GM21390 (cell line): Measurements from ENCODE around the gene PRCD.
"Not testable (repeated sequence)": the region's sequence is repeated elsewhere in the genome, so short reads cannot be mapped to it uniquely, and the experiment has no call there.

Experiments used
- ATAC-seq: cut with Tn5 transposase; IDR thresholded peaks from one replicate; pipeline ENCODE4 v1.9.1; 2021; ENCODE audit not compliant: unreplicated experiment

The PRCD gene

GRCh38 chr17:76525513-76525833, 14.4 kb upstream of the PRCD start:
- ATAC-seq = not testable (repeated sequence)

GRCh38 chr17:76527016-76527415, 12.8 kb upstream of the PRCD start:
- not testable (repeated sequence) for ATAC-seq

- ATAC-seq = peak; percentile 42
These were observed 12.3 kb upstream of the PRCD start for GRCh38 chr17:76527430-76528111.

GRCh38 chr17:76528156-76528527, 11.7 kb upstream of the PRCD start:
- peak; percentile 35 for ATAC-seq

GRCh38 chr17:76528528-76529223, 11.2 kb upstream of the PRCD start:
- no peak for ATAC-seq

GRCh38 chr17:76529224-76530094, 10.4 kb upstream of the PRCD start:
- ATAC-seq = no peak

GRCh38 chr17:76530095-76530723, 9.6 kb upstream of the PRCD start:
- ATAC-seq = no peak

GRCh38 chr17:76530811-76531485, 8.9 kb upstream of the PRCD start:
- no peak for ATAC-seq

- no peak for ATAC-seq
These were observed 8.3 kb upstream of the PRCD start for GRCh38 chr17:76531486-76532038.

GRCh38 chr17:76532072-76532651, 7.7 kb upstream of the PRCD start:
- ATAC-seq = no peak

GRCh38 chr17:76533640-76534359, 6.0 kb upstream of the PRCD start:
- not testable (repeated sequence) for ATAC-seq

GRCh38 chr17:76534831-76535732, 4.8 kb upstream of the PRCD start:
- no peak for ATAC-seq

- no peak for ATAC-seq
These were observed 3.9 kb upstream of the PRCD start for GRCh38 chr17:76535788-76536510.

GRCh38 chr17:76536511-76537287, 3.1 kb upstream of the PRCD start:
- no peak for ATAC-seq

GRCh38 chr17:76537288-76537577, 2.6 kb upstream of the PRCD start:
- no peak for ATAC-seq

GRCh38 chr17:76537578-76538280, 2.1 kb upstream of the PRCD start, which contains the start of gene CYGB:
TSS of gene CYGB (minus strand) at chr17:76537709. CDS start at chr17:76537542, 167 bp downstream.
- no peak for ATAC-seq
